Dedifferentiated amniotic fluid mesenchymal stem cell (primary cell): ENCODE measurements around the gene NEO1.

Experiments
- DNase-seq: peaks from one replicate; pipeline ENCODE4 v3.0.0-alpha.2; 2016; ENCODE audit errors: extremely low spot score

NEO1 gene

GRCh38 chr15:73329501-73330200 lies 277.4 kb downstream of the NEO1 start:
- DNase-seq: no peak

GRCh38 chr15:73330206-73331051 lies 278.2 kb downstream of the NEO1 start:
- DNase-seq: no peak

GRCh38 chr15:73331501-73331900 lies 279.2 kb downstream of the NEO1 start:
- no peak for DNase-seq

- DNase-seq: no peak
These were observed 280.0 kb downstream of the NEO1 start for GRCh38 chr15:73331991-73332925.

GRCh38 chr15:73333001-73333400 lies 280.7 kb downstream of the NEO1 start:
- no peak for DNase-seq

GRCh38 chr15:73334086-73334485 lies 281.8 kb downstream of the NEO1 start:
- DNase-seq: no peak

- DNase-seq: no peak
These were observed 282.8 kb downstream of the NEO1 start for GRCh38 chr15:73335026-73335425.

GRCh38 chr15:73335471-73335870 lies 283.2 kb downstream of the NEO1 start:
- no peak for DNase-seq

GRCh38 chr15:73336756-73337155 lies 284.5 kb downstream of the NEO1 start:
- no peak for DNase-seq

GRCh38 chr15:73337187-73337586 lies 284.9 kb downstream of the NEO1 start:
- DNase-seq: no peak

- DNase-seq: no peak
These were observed 285.8 kb downstream of the NEO1 start for GRCh38 chr15:73338058-73338457.

GRCh38 chr15:73338606-73339374 lies 286.5 kb downstream of the NEO1 start:
- no peak for DNase-seq

- DNase-seq: no peak
These were observed 288.4 kb downstream of the NEO1 start for GRCh38 chr15:73340502-73341192.

GRCh38 chr15:73341886-73342600 lies 289.8 kb downstream of the NEO1 start:
- DNase-seq: no peak

GRCh38 chr15:73344056-73344455 lies 291.8 kb downstream of the NEO1 start:
- DNase-seq: no peak

- no peak for DNase-seq
These were observed 293.4 kb downstream of the NEO1 start for GRCh38 chr15:73345658-73346057.

GRCh38 chr15:73346735-73347312 lies 294.6 kb downstream of the NEO1 start:
- no peak for DNase-seq

GRCh38 chr15:73349191-73349590 lies 296.9 kb downstream of the NEO1 start:
- no peak for DNase-seq

GRCh38 chr15:73352082-73352481 lies 299.8 kb downstream of the NEO1 start:
- DNase-seq: no peak

GRCh38 chr15:73353734-73354133 lies 301.5 kb downstream of the NEO1 start:
- no peak for DNase-seq
